HG02588 (cell line): ENCODE results near the gene ACTG1.

ENCODE experiments used
- ATAC-seq: cut with Tn5 transposase; IDR thresholded peaks from one replicate; pipeline ENCODE4 v1.9.1; 2021; ENCODE audit warnings: mild to moderate bottlenecking, moderate library complexity; ENCODE audit not compliant: unreplicated experiment

The ACTG1 gene

DNA sequence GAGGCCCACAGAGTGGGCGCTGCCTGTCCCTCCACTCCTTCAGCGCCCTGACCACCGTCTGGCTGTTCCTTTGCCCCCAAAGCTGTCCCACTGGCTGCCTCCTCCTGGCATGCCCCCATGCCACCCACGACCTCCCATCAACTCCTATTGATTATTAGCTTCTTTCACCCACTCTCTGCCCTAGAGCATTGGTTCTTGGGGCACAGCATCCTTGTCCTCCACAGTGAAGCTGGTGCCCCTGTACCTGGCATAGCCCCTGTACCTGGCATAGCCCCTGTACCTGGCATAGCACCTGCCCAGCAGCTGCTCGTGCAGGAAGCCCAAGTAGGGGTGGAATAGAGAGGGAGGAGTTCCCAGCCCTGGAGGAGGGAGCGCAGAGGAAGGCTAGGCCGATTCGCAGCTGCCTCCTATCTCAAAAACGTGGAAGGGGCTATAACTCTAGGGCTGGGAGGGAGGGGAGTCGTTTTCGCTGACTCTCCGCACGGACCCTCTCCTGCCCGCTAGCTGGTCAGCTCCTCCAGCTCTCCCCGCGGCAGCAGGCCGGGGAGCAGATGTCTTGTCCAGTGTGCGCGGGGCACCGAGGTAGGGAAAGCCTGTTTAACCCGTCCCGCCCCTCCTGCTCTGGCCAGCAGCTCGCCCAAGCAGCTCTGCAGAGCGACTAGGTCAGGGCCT, 5.7 kb upstream of the ACTG1 start:
- ATAC-seq, result no peak

DNA sequence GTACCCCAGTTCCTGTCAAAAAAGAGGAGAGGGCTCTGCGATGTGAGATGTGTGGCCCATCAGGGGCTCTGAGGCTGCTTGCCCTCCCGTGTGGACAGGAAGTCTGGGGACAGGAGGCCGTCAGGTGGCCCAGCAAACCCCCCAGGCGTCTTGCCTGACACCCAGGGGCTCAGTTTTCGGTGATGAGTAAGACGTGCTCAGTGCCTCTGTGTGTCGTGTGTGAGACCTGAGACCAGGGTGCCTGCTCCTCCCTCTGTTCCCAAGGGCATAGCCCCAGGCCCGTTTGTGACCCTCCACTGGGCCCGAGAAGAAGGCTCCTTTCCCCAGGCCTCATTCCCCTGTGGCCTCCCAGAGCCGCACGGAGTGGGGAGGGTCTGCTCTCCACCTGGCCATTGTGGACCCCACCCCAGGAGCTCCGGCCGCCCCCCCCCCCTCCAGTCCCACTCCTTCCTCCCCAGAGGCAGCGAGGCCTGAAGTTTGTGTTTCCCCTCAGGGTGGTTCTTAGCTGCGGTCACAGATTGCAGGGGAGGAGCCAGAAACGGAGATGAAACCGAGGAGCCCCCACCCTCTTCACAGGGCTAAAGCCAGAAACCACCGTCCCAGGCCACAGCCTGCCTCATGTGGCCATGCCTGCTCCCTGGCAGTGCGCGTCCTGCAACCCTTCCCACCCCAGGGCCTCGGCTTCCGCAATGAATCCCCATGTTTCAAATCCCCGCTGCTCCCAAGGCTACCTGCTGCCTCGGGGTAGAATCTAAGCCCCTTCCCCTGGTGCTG, 4.9 kb upstream of the ACTG1 start:
- ATAC-seq, result no peak

DNA sequence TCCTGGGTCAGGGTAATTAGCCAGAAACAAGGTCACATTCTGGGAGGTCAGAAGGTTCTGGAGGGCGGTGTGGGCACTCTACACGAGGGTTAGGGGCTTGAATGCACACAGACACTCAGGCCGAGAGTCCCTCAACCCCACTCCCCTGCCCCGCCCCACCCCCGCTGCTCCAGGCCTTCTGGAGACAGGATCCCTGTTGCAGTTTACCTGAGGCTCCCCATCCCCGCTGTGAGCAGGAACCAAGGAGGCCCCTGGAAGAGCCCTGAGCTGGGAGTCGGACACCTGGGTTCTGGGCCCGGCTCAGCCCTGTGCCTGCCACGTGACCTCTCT, 4.4 kb upstream of the ACTG1 start:
- no peak for ATAC-seq

DNA sequence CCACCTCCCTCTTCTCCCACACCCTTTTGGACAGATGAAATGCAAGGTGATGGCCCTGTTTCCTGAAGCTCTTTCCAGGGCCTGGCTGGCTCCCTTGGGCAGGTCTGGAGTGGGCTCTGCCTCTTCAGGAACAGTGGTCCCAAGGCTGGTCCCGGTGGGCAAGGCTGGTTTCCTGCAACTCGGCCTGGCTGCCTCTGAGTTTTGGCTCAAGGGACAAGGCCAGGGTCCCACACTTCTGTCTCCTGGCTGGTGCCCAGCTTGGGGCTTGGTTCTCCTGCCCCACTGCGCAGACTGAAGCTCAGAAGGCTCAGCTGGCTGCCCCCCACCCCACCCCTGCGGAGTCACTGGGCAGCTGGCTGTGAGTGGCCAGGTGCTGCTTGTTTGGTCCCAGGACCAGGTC, 3.8 kb upstream of the ACTG1 start:
- no peak for ATAC-seq

DNA sequence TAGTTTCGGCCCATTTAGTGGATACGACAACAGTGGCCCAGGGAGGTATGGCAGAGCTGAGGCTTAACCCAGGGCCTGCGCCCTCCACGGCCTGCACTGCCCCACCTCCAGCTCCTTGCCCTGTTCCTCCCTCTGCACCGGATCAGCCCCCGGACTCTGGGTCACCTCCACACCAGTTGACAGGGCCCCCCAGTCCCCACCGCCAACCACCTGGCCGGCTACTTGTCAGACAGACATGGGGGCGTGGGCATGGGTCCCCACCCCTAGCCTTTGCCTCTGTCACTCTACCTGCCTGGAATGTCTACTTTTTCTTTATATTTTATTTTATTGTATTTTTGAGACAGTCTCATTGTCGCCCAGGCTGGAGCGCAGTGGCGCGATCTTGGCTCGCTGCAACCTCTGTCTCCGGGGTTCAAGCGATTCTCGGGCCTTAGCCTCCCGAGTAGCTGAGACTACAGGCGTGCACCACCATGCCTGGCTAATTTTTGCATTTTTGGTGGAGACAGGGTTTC, 3.0 kb upstream of the ACTG1 start:
- no peak for ATAC-seq

DNA sequence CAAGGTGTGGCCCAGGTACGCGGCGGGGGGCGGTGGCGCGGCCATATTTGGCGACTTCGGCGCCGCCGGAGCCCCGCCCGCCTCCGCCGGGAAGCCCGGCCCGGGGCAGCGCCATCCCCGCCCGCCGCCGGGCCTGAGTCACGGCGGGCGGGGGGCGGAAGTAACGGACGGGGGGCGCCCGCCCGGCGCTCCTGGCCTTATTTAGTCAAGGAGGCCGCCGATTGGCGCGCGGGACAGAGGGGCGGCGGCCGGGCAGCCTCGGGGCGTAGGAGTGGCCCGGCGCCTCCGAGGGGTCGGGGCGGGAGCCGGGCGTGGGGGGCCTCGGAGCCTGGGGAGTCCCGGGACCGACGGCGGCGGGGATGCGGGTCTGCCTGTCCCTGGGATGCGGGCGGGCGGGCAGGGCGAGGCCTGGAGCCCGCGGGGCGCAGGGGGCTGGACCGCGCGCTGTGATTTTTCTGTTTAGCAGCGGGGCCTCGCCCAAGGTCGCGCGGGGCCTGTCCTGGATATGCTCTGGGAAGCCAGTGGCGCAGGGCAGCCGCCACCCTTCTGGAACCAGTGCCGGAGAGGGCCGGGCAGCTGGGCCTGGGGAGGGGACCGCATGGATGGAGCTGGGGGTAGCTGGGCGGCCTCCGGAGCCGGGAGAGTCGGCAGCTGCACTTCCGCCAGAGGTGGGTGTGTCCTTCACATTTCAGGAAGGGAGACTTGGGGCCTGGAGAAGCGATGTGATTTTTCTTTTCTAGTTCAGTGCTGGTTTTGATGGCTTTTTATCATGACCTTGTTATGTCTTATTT, 2.3 kb upstream of the ACTG1 start:
- peak; percentile 17 for ATAC-seq

DNA sequence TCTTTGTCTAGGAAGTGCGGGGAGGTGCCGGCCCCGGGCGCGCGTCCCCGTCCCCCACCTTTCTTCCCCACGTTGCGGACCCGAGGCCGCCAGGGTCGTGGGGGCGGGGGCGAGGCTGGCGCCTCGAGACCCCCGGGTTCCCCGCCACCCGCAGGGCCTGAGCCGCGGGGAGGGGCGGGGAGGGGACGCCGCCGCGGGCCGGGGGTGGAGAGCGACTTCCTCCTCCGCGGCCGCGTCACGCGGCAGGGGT, 1.8 kb upstream of the ACTG1 start:
- no peak for ATAC-seq

DNA sequence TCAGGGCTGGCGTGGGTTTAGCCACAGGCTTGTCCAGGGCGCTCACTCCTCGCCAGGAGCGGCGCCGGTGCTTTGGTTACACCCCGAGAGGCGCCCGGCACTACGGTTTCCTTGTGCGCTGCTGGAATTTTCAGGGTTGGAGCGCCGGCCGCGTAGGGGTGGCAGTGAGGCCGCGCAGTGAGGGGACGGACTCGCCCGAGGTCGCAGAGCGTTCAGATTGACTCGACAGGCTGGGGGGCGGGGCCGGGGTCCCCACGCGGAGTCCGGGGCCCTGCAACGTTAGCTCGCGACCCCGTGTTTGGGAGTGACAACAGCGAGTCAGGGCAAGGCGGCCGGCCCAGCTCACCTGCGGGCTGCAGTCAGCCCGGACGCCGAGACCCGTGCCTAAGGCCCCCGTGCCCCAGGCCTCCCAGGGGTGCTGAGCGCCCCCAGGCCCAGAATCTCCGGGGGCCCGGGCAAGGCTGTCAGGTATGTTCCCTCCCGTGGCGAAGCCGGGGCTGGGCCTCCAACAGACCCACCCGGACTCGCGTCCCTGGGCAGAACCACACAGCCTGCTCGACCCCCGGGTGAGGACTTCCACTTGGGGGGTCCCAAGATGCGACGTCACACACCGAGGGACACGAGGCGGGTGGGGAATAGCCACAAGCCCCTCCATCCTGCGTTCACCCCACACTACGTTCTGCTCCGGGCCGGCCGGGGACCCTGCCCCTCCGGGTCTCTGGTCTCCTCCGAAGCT, 1.3 kb upstream of the ACTG1 start:
- no peak for ATAC-seq

DNA sequence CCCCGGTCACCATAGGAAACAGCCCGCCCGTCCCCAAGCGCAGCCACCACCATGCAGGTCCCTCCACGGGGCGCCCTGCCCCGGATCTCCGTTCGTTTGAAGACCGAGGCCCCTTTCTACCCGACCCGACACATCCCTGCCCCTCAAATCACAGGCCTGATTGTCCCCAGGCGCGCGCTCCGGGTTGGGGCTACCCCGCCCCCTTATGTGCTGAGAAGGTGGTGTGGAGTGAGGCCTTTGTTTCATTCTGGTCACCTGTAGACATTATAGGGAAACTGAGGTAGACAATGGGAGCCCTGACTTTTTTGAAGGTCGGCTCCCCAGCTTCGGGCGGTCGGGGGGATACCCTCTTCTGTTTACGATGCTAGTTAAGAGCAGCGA, 763 bp upstream of the ACTG1 start:
- peak; percentile 1 for ATAC-seq

DNA sequence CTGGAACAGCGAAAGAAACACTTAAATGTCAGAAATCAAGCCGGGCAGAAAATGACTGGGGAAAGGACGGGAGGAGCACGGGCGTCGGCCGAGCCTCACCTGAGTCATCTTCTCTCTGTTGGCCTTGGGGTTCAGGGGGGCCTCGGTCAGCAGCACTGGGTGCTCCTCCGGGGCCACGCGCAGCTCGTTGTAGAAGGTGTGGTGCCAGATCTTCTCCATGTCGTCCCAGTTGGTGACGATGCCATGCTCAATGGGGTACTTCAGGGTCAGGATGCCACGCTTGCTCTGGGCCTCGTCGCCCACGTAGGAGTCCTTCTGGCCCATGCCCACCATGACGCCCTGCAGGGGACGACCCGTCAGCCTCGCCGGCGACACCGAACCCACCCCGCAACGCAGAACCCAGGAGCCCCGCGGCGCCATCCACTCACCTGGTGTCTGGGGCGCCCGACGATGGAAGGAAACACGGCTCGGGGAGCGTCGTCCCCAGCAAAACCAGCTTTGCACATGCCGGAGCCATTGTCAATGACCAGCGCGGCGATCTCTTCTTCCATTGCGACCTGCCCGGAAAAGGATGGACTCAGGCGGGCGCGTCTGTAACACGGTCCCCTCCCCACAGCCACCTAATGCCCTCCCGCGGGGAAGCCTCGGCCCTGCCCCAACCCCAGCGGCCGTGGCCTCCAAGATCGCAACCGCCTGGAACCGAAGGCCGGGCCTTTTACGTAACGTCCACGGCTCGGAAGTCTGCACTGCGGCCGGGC, 616 bp downstream of the ACTG1 start:
- ATAC-seq, result peak; percentile 1

DNA sequence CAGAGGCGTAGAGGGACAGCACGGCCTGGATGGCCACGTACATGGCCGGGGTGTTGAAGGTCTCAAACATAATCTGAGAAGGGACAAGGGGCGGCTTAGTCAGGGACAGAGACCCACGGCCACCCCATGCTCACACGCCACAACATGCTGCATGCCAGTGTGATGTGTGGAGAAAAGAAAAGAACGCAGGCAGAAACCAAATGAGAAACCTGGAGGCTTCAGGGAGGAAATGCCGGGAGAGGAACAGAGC, 1.1 kb downstream of the ACTG1 start:
- no peak for ATAC-seq

DNA sequence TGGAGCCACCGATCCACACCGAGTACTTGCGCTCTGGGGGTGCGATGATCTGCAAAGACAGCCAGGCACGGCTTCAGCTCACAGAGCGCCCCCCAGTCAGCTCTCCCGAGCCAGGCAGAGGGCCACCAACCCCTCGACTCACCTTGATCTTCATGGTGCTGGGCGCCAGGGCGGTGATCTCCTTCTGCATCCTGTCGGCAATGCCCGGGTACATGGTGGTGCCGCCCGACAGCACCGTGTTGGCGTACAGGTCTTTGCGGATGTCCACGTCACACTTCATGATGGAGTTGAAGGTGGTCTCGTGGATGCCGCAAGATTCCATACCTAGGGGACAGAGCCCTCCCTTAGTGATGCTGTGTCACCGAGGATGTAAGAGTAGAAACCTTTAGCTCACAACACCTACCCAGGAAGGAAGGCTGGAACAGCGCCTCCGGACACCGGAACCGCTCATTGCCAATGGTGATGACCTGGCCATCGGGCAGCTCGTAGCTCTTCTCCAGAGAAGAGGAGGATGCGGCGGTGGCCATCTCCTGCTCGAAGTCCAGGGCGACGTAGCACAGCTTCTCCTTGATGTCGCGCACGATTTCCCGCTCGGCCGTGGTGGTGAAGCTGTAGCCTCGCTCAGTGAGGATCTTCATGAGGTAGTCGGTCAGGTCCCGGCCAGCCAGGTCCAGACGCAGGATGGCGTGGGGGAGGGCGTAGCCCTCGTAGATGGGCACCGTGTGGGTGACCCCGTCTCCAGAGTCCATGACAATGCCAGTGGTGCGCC, 1.6 kb downstream of the ACTG1 start:
- no peak for ATAC-seq

DNA sequence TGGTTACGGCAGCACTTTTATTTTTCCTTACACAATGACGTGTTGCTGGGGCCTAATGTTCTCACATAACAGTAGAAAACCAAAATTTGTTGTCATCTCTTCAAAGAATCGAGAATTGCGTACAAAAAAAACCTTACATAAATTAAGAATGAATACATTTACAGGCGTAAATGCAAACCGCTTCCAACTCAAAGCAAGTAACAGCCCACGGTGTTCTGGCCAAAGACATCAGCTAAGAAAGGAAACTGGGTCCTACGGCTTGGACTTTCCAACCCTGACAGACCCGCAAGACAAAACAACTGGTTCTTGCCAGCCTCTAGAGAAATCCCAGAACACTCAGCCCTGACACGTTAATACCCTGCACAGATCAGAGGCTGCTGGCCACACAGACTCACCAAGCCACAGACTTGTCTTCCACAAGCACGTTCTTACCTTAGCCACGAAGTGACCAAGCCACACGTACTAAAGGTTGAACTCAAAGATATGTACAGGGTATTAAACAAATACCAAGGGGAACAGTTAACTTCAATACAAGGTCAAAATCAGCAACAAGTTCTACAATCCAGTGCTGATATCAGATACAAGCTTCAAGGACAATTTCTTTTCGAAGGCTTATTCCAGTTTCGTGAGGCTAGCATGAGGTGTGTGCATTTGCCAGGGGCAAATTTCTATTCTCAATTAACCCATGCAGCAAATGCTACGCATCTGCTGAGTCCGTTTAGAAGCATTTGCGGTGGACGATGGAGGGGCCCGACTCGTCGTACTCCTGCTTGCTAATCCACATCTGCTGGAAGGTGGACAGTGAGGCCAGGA, 2.4 kb downstream of the ACTG1 start:
- no peak for ATAC-seq

DNA sequence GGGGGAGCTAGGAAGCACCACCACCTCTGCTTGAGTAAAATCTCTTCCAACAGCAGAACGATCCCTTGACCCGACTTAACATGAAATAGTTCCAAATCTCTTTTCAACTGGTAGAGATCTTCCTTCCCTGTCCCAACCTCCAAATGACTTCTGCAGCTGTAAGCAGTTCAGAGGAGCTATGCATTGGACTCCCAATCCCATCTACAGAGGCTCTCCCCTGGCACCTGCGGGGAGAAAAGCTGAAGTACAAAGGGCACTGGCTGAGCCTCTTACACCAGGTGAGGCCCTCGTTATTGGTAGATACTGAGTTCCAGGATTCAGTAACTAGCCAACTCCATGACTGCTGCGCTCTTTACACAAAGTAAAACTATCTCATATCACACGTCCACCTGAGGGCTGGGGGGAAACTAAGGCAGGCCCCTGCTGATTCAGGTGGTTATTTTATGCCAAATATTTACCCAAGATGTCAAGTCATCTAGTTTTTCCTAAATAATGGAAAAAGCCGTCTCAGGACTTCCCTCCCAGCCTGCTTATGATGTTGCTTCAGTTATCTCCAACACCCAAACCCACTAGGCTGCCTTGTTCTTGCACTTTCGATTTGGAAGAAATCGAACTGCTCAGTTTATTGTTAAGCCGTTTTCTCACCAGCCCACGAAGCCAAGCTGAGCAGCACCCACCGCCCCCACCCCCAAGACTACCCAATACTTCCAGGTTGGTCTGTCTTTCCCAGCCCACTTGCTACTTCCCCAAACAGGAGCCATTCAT, 3.2 kb downstream of the ACTG1 start:
- no peak for ATAC-seq

DNA sequence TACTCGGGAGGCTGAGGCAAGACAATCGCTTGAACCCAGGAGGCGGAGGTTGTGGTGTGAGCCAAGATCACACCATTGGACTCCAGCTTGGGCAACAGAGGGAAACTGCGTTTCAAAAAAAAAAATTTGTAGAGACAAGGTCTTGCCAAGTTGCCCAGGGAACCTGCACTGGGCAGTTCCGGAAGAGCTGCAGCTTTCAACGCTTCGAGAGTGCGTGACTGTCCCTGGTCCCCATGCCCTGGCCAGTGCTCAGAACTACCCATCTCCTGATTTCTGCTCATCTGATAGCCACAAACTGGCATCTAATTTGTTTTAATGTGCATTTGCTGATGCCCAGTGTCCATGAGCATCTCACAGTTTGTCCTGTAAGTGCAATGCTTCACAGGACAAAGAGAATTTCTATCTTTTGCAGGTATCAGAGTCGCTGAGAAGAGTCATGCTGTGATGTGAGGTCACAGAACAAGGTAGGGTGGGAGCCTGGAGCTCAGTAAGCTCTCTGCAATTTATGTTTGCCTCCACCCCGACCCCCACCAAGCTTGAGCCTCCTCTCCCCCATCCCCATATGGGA, 3.9 kb downstream of the ACTG1 start:
- no peak for ATAC-seq

DNA sequence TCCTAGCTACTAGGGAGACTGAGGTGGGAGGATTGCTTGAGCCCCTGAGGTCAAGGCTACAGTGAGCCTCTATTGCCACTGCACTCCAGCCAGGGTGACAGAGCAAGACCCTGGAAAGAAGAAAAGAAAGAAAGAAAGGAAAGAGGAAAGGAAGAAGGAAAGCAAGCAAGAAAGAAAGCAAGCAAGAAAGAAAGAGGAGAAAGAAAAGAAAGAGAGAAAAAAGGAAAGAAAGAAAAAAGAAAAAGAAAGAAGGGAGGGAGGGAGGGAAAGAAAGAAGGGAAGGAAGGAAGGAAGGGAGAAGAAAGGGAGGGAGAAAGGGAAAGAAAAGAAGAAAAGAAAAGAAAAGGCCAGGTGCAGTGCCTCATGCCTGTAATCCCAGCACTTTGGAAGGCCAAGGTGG, 9.0 kb downstream of the ACTG1 start:
- no peak for ATAC-seq

DNA sequence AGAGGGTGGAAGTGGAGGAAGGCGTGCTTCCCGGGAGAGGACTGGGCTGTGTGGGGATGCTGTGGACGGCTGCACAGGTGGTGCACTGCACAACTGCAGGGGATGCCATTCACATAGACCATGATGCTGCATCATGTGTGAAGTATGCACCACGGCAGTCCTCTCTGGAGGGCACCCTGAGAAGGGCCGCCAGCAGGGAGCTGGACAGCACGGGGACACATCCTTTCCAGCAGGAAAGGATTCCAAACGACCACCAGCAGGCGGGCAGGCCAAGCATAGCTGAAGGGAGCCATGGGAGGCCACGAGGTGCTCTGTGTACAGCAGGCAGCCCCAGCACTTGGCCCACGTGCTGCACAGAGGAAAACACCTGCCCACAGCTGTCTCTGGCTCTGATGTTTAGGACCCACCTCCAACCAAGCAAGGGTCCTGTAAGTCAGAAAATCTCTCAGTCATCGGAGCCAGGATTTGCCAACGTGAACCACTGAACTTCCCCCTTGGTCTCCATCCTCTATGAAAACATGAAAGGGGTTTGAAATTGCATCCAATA, 10.1 kb downstream of the ACTG1 start:
- no peak for ATAC-seq

DNA sequence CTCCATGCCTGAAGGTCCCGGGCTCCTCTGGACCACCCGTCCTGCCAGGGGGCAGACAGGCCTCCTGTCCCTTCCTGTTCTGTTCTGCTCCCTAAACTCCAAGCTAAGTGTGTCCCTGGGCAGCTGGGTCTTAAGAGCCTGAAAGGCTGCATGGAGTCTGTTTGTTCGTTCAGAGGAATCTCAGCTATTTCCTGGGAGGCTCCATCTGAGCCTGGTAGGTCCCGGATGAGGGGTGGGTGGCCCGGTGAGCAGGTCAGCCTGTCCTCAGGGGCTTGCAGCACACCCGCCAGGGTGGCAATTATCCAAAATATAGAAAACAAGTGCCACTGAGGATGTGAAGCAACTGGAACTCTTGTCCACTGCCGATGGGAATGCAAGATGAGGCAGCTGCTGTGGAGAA, 12.6 kb downstream of the ACTG1 start:
- no peak for ATAC-seq
